ENCODE results near the gene FBH1.
A peak's percentile ranks its signal among the peaks of the same experiment; 100 is the strongest.
"Not testable (repeated sequence)": the region's sequence is repeated elsewhere in the genome, so short reads cannot be mapped to it uniquely, and the experiment has no call there.

The FBH1 gene

GRCh38 chr10:5867091-5867615 lies 22.9 kb upstream of the FBH1 start:
- not testable (repeated sequence) for H3K9me3 ChIP-seq; H3K36me3 ChIP-seq; H3K4me3 ChIP-seq (ENCODE audit: low read depth, low read length); H3K4me1 ChIP-seq; H3K27me3 ChIP-seq; DNase-seq

GRCh38 chr10:5868383-5868782 lies 21.7 kb upstream of the FBH1 start:
- not testable (repeated sequence) for H3K36me3 ChIP-seq; H3K4me3 ChIP-seq (ENCODE audit: low read depth, low read length); DNase-seq; H3K27me3 ChIP-seq; H3K9me3 ChIP-seq; H3K4me1 ChIP-seq

- H3K27me3 ChIP-seq = no peaks in the 10 kb centered on the region
- H3K4me3 ChIP-seq (ENCODE audit: low read depth, low read length) = no peak overlapping the region
- H3K36me3 ChIP-seq = no peaks in the 10 kb centered on the region
- no peak for DNase-seq
- H3K9me3 ChIP-seq = no peaks in the 10 kb centered on the region
- H3K4me1 ChIP-seq = no peaks in the 10 kb centered on the region
- TF ChIP-seq CTCF (IDR thresholded peaks at IDR 0.05; ENCODE audit: low read depth, low read length) = no peak
These were observed 20.9 kb upstream of the FBH1 start for GRCh38 chr10:5869156-5869555.

- Histone ChIP-seq H3K9me3 (no peaks in the 10 kb centered on the region), H3K4me3 (ENCODE audit: low read depth, low read length) (no peak overlapping the region), H3K27me3 (no peaks in the 10 kb centered on the region), H3K36me3 (peaks cover 5% of the 10 kb centered on the region; the same call in 1 of the 2 replicates), H3K4me1 (peaks cover 6% of the 10 kb centered on the region; the same call in 1 of the 2 replicates)
- no peak for DNase-seq
- no peak for TF ChIP-seq CTCF (IDR thresholded peaks at IDR 0.05; ENCODE audit: low read depth, low read length)
These were observed 18.4 kb upstream of the FBH1 start for GRCh38 chr10:5871596-5871995.

GRCh38 chr10:5873515-5873995 lies 16.5 kb upstream of the FBH1 start:
- Histone ChIP-seq H3K9me3 (no peaks in the 10 kb centered on the region), H3K4me3 (ENCODE audit: low read depth, low read length) (no peak overlapping the region), H3K4me1 (peaks cover 6% of the 10 kb centered on the region; the same call in 1 of the 2 replicates), H3K36me3 (peaks cover 11% of the 10 kb centered on the region), H3K27me3 (no peaks in the 10 kb centered on the region)
- DNase-seq = peak; percentile 49
- peak; percentile 72 for TF ChIP-seq CTCF (IDR thresholded peaks at IDR 0.05; ENCODE audit: low read depth, low read length)

GRCh38 chr10:5876181-5876768 lies 13.8 kb upstream of the FBH1 start:
- Histone ChIP-seq H3K27me3 (no peaks in the 10 kb centered on the region), H3K4me3 (ENCODE audit: low read depth, low read length) (peak overlapping the region; percentile 26; the same call in 1 of the 2 replicates), H3K36me3 (peaks cover 11% of the 10 kb centered on the region), H3K4me1 (peaks cover 6% of the 10 kb centered on the region; the same call in 1 of the 2 replicates), H3K9me3 (no peaks in the 10 kb centered on the region)
- TF ChIP-seq CTCF (IDR thresholded peaks at IDR 0.05; ENCODE audit: low read depth, low read length) = no peak
- peak; percentile 22 for DNase-seq

GRCh38 chr10:5877041-5877440 lies 13.0 kb upstream of the FBH1 start:
- not testable (repeated sequence) for H3K4me3 ChIP-seq (ENCODE audit: low read depth, low read length); H3K9me3 ChIP-seq; DNase-seq; H3K4me1 ChIP-seq; H3K27me3 ChIP-seq
- peaks cover 14% of the 10 kb centered on the region for H3K36me3 ChIP-seq

Measured in BE2C (cell line).